ENCODE results near the gene IARS1. TPM values are rescaled to one million over a fixed set of nuclear protein-coding genes. Genes with fewer than 3 reads are reported as not detected.

The IARS1 gene
- polyA plus RNA-seq, 1 of the 3 experiments (the other 2 are of a cell fraction): 30.4 TPM

- TF ChIP-seq USF2 (IDR thresholded peaks at IDR 0.05; ENCODE audit: borderline replicate concordance, low read depth, low read length): peak; percentile 69
- TF ChIP-seq FOXJ3 (CRISPR knock-in tag; IDR thresholded peaks at IDR 0.05): no peak
- peak; percentile 93 for TF ChIP-seq ELF1 (IDR thresholded peaks at IDR 0.05)
- TF ChIP-seq SIN3A (IDR thresholded peaks at IDR 0.05; ENCODE audit: borderline replicate concordance, low read depth, low read length): peak; percentile 100
- TF ChIP-seq USF1 (IDR thresholded peaks at IDR 0.05; ENCODE audit: borderline replicate concordance, low read depth): peak; percentile 97
- peak; percentile 32; the same call in 1 of the 2 replicates for TF ChIP-seq RCOR1 (IDR thresholded peaks at IDR 0.05; ENCODE audit: low read length)
- 0 out of 2 replicates have a peak, but pooled peaks have one; percentile 38 for TF ChIP-seq FOXM1 (IDR thresholded peaks at IDR 0.05; ENCODE audit: low read depth)
- peak in 1 of 2 experiments; percentile 61; a peak in 1 of 4 replicates for TF ChIP-seq EP300 (IDR thresholded peaks at IDR 0.05; ENCODE audit: borderline replicate concordance in 1 of 2, low read depth in 1 of 2, low read length in 1 of 2)
- no peak for TF ChIP-seq IRF3 (IDR thresholded peaks at IDR 0.05; ENCODE audit: low read depth, low read length)
- no peak for TF ChIP-seq GATA2 (CRISPR knock-in tag; IDR thresholded peaks at IDR 0.05)
- TF ChIP-seq POLR2AphosphoS5 (IDR thresholded peaks at IDR 0.05; ENCODE audit: low read depth, low read length): peak; percentile 98
- TF ChIP-seq TCF12 (IDR thresholded peaks at IDR 0.05): peak; percentile 23; the same call in 1 of the 2 replicates
- no peak for TF ChIP-seq RAD21 (IDR thresholded peaks at IDR 0.05; ENCODE audit: low read length)
- no peak for TF ChIP-seq FOSL2 (IDR thresholded peaks at IDR 0.05; ENCODE audit: borderline replicate concordance, low read depth)
- TF ChIP-seq PBX3 (IDR thresholded peaks at IDR 0.05): peak; percentile 57
These were observed 31.9 kb upstream of the IARS1 start, which contains the start of the genes CENPP and NOL8 (continued) for GRCh38 chr9:92325269-92325990.

- Histone ChIP-seq H3K36me3 (replicated peaks in 1 of 2; ENCODE audit: control insufficient read depth in 1 of 2, insufficient read depth in 2 of 2, low read length in 1 of 2) (peaks cover 29 to 30% of the 10 kb centered on the region in 2 experiments), H3K79me2 (ENCODE audit: insufficient read depth) (peaks cover 26% of the 10 kb centered on the region), H3F3A (replicated peaks; ENCODE audit: insufficient read depth) (no peaks in the 10 kb centered on the region), H3K4me2 (peak overlapping the region; percentile 97), H2AFZ (ENCODE audit: low read depth) (peak overlapping the region; percentile 95), H3K9me2 (no peaks in the 10 kb centered on the region), H3K27ac (ENCODE audit: low read depth in 2 of 2, low read length in 1 of 2) (peak overlapping the region; percentile 96 to 97), H3K4me1 (ENCODE audit: control insufficient read depth in 1 of 2, insufficient read depth in 2 of 2, low read depth in 1 of 2, low read length in 1 of 2) (peaks cover 16% of the 10 kb centered on the region in 2 experiments; a peak in 3 of 4 replicates), H4K20me1 (ENCODE audit: insufficient read depth) (no peaks in the 10 kb centered on the region), H3K4me3 (ENCODE audit: low read depth in 2 of 2, low read length in 1 of 2) (peak overlapping the region; percentile 92 to 96), H3K27me3 (ENCODE audit: insufficient read depth) (no peaks in the 10 kb centered on the region), H3K9me3 (no peaks in the 10 kb centered on the region), H3K9ac (peak overlapping the region; percentile 98)
- no peak for DNase-seq
- no peak for TF ChIP-seq SMC3 (IDR thresholded peaks at IDR 0.05; ENCODE audit: low read depth, low read length)
- TF ChIP-seq FOXM1 (IDR thresholded peaks at IDR 0.05; ENCODE audit: low read depth): no peak
- TF ChIP-seq POLR2AphosphoS5 (IDR thresholded peaks at IDR 0.05; ENCODE audit: low read depth, low read length): no peak
- no peak for TF ChIP-seq RAD21 (IDR thresholded peaks at IDR 0.05; ENCODE audit: low read length)
- no peak for TF ChIP-seq GATA2 (CRISPR knock-in tag; IDR thresholded peaks at IDR 0.05)
- no peak for TF ChIP-seq ZBTB33 (IDR thresholded peaks at IDR 0.05; ENCODE audit: borderline replicate concordance, low read depth)
- no peak for TF ChIP-seq RXRA (IDR thresholded peaks at IDR 0.05; ENCODE audit: borderline replicate concordance, low read depth)
- TF ChIP-seq EP300 (IDR thresholded peaks at IDR 0.05; ENCODE audit: borderline replicate concordance in 1 of 2, low read depth in 1 of 2, low read length in 1 of 2): no peak
- 0% methylated on average over 12 of the region's 12 CpGs for WGBS (ENCODE audit: low lambda C conversion rate)
- ChIA-PET POLR2A (interaction anchor here (0.6 to 2.2 kb wide), 3 partner anchors 62 to 345 kb away, joined by 5 to 6 read pairs (median 6); partner anchors contain the start of gene IPPK), CTCF (interaction anchor here (1.4 to 5.2 kb wide), 4 partner anchors 33 to 309 kb away, joined by 4 to 61 read pairs (median 12); no protein-coding TSS in a partner anchor)
These were observed 31.4 kb upstream of the IARS1 start for GRCh38 chr9:92324889-92325268.

Data from SK-N-SH (cell line).